Lung (tissue), 12 donors: ENCODE results near the gene ATN1. TPM values are rescaled to one million over a fixed set of nuclear protein-coding genes. Genes with fewer than 3 reads are reported as not detected.

Experiments
- ATAC-seq: fragments of 200-7000 bp; cut with Tn5 transposase; one replicate; pipeline ENCODE4 v1.9.1; 2020; ENCODE audit warnings: moderate number of reproducible peaks; ENCODE audit not compliant: insufficient read depth, low FRiP score
- DNase-seq, 3 donors: peaks; one replicate each; pipeline ENCODE4 v3.0.0-alpha.2; 2013 to 2017
- H3K27ac ChIP-seq, 2 donors: one replicate each; pipeline ENCODE4 v1.5.1; 2013; ENCODE audit warnings: mild to moderate bottlenecking in 2 of 2, moderate library complexity in 2 of 2, control low read depth in 1 of 2, inconsistent platforms in 1 of 2, low read depth in 1 of 2, low read length in 1 of 2
- H3K27me3 ChIP-seq, 3 donors: one replicate each; pipeline ENCODE4 v1.5.1; 2013; ENCODE audit warnings: low read length in 2 of 3; ENCODE audit not compliant: control insufficient read depth in 3 of 3, insufficient read depth in 3 of 3
- H3K36me3 ChIP-seq, 4 donors: one replicate each; pipeline ENCODE4 v1.5.1; 2013; ENCODE audit warnings: low read length in 4 of 4, mild to moderate bottlenecking in 1 of 4, moderate library complexity in 1 of 4; ENCODE audit not compliant: control insufficient read depth in 4 of 4, insufficient read depth in 4 of 4
- H3K4me1 ChIP-seq, 5 donors: one replicate each; pipeline ENCODE4 v1.5.1; 2013; ENCODE audit warnings: low read length in 5 of 5, mild to moderate bottlenecking in 2 of 5, moderate library complexity in 1 of 5; ENCODE audit not compliant: control insufficient read depth in 5 of 5, insufficient read depth in 5 of 5
- H3K4me3 ChIP-seq: one replicate; pipeline ENCODE4 v1.5.1; 2013; ENCODE audit warnings: mild to moderate bottlenecking, control low read depth, moderate library complexity
- H3K9ac ChIP-seq, 2 donors: one replicate each; pipeline ENCODE4 v1.5.1; 2013; ENCODE audit warnings: low read length in 2 of 2, control low read depth in 1 of 2; ENCODE audit not compliant: insufficient read depth in 1 of 2
- H3K9me3 ChIP-seq, 4 donors: one replicate each; pipeline ENCODE4 v1.5.1; 2013; ENCODE audit warnings: low read length in 3 of 4, mild to moderate bottlenecking in 1 of 4, moderate library complexity in 1 of 4; ENCODE audit not compliant: control insufficient read depth in 4 of 4, insufficient read depth in 3 of 4
- CTCF ChIP-seq: IDR thresholded peaks from 2 replicates; pipeline ENCODE4 v1.5.1; 2012; ENCODE audit warnings: mild to moderate bottlenecking; ENCODE audit errors: control extremely low read depth, extremely low read depth
- WGBS, 2 donors: extraction: QIAGEN DNeasy Blood & Tissue Kit; methylation state at CpG; one replicate each; pipeline ENCODE4 v1.1.7; 2013; 5-methylcytosine and 5-hydroxymethylcytosine counted together
- polyA plus RNA-seq, 2 donors: library from polyadenylated mRNA; stranded (reverse); fragments of 200-250 nt; gene quantifications; one replicate each; pipeline ENCODE4 v1.2.1, GENCODE V29; 2013
- total RNA-seq, 2 donors: library from RNA; depleted of rRNA in 1 of 2; stranded (reverse); fragments of >200 nt in 1 of 2; gene quantifications; one replicate each; pipeline ENCODE4 v1.2.1, GENCODE V29; 2014 to 2021
- donor health status: control.
- donor health status: control.
- donor health status: Bipolar disorder and iron deficiency.
- donor health status: healthy.
- donor health status: DM: yes; HTN: yes; CAD: no.

The ATN1 gene
- total and polyA plus RNA-seq, 4 donors: 63.5 to 113 (median 79.8) TPM

GRCh38 chr12:6947615-6948014 lies 19.9 kb downstream of the ATN1 start:
- 87% methylated on average over 8 of the region's 8 CpGs for WGBS, 2 donors

GRCh38 chr12:6948873-6949594 lies 21.3 kb downstream of the ATN1 start:
- no peaks in the 10 kb centered on the region for H3K27me3 ChIP-seq
- ATAC-seq: no peak
- H3K9ac ChIP-seq: no peak overlapping the region
- no peak for TF ChIP-seq CTCF
- H3K4me3 ChIP-seq: no peak overlapping the region
- 60 to 63% methylated on average over 15 of the region's 15 CpGs for WGBS, 2 donors
- H3K9me3 ChIP-seq: no peaks in the 10 kb centered on the region
- no peak for DNase-seq
- peaks cover 0 to 9% (median 7%) of the 10 kb centered on the region in 4 donors for H3K36me3 ChIP-seq
- H3K4me1 ChIP-seq: peaks cover 0 to 20% (median 10%) of the 10 kb centered on the region in 5 donors
- H3K27ac ChIP-seq: peak overlapping the region in 1 of 2 donors; percentile 72

More at GRCh38 chr12:6947615-6948014, 19.9 kb downstream of the ATN1 start:
- Histone ChIP-seq H3K9ac (no peak overlapping the region), H3K27ac (no peak overlapping the region), H3K9me3 (no peaks in the 10 kb centered on the region), H3K36me3 (peaks cover 0 to 9% (median 7%) of the 10 kb centered on the region in 4 donors), H3K27me3 (no peaks in the 10 kb centered on the region), H3K4me3 (no peak overlapping the region), H3K4me1 (peaks cover 0 to 19% (median 12%) of the 10 kb centered on the region in 5 donors)
- no peak for ATAC-seq
- DNase-seq: no peak
- no peak for TF ChIP-seq CTCF

- no peak for DNase-seq
- no peak overlapping the region for H3K4me3 ChIP-seq
- peaks cover 0 to 14% (median 2%) of the 10 kb centered on the region in 5 donors for H3K4me1 ChIP-seq
- no peak for TF ChIP-seq CTCF
- ATAC-seq: no peak
- WGBS, 2 donors: 64 to 72% methylated on average over 1 of the region's 1 CpG
- H3K27ac ChIP-seq: peak overlapping the region in 1 of 2 donors; percentile 87
- H3K9ac ChIP-seq: no peak overlapping the region
- H3K36me3 ChIP-seq: peaks cover 0 to 11% (median 7%) of the 10 kb centered on the region in 4 donors
- H3K27me3 ChIP-seq: no peaks in the 10 kb centered on the region
- H3K9me3 ChIP-seq: no peaks in the 10 kb centered on the region
These were observed 22.6 kb downstream of the ATN1 start for GRCh38 chr12:6950401-6950801.
